ENCODE measurements around the gene FAM200C.

FAM200C gene

DNA sequence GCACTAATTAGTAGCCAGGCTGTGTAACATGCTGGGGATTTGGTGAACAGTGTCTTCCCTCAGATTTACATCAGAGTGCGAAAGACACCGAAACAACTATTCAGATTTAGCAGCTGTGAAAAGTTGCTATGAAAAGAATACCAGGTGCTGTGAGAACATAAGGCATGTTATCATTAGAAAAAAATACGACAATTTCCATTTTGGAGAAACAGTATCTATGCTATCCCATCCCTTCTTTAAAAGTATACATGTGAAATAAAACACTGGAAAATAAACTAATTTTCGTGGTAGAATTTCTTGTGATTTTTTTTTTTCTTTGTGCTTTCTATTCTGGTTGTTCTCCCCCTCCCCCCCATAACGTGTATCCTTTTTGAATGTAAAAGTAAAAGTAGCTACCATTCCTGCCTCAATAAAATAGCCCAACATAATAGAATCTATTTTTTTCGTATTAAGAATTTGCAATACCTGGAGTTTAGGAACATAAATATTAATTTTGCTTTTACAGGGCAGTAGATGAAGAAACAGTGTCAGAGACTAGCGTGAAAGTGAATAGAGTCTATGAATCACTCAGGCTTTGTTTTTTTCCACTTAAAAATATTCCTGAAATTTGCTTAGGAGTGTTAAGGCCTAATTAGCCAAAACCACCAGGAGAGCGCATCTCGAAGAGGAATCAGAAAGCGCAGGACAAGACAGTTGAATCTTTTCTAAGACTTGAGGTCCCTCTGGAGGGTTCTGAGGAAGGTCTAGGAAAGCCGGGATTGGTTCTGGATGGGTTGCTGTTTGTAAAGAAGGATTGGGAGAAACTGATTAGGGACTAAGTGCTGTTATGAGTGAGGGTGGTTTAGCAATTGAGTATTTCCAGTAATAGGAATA lies 19.8 kb upstream of the FAM200C start:
- no peaks in the 10 kb centered on the region for H3K9me3 ChIP-seq (ENCODE audit: insufficient read depth, low read length)
- peaks cover 5% of the 10 kb centered on the region for H3K4me1 ChIP-seq (ENCODE audit: insufficient read depth, insufficient read length)
- H3K4me3 ChIP-seq (ENCODE audit: insufficient read length, low read depth) = peak overlapping the region; percentile 88
- peak overlapping the region; percentile 81 for H3K9ac ChIP-seq (ENCODE audit: insufficient read length, low read depth)
- no peak for TF ChIP-seq YY1 (IDR thresholded peaks at IDR 0.05; ENCODE audit: insufficient read depth, insufficient read length)
- no peak for TF ChIP-seq ZNF274 (IDR thresholded peaks at IDR 0.05; ENCODE audit: low read depth, low read length)
- no peak for TF ChIP-seq SUZ12 (IDR thresholded peaks at IDR 0.05; ENCODE audit: extremely low read depth, insufficient read depth, insufficient read length)
- DNase-seq (ENCODE audit: low read depth, low spot score) = no peak
- H3K27me3 ChIP-seq (ENCODE audit: insufficient read depth, insufficient read length) = no peaks in the 10 kb centered on the region
- H3K36me3 ChIP-seq (ENCODE audit: insufficient read depth, insufficient read length, low read length) = peaks cover 27% of the 10 kb centered on the region

DNA sequence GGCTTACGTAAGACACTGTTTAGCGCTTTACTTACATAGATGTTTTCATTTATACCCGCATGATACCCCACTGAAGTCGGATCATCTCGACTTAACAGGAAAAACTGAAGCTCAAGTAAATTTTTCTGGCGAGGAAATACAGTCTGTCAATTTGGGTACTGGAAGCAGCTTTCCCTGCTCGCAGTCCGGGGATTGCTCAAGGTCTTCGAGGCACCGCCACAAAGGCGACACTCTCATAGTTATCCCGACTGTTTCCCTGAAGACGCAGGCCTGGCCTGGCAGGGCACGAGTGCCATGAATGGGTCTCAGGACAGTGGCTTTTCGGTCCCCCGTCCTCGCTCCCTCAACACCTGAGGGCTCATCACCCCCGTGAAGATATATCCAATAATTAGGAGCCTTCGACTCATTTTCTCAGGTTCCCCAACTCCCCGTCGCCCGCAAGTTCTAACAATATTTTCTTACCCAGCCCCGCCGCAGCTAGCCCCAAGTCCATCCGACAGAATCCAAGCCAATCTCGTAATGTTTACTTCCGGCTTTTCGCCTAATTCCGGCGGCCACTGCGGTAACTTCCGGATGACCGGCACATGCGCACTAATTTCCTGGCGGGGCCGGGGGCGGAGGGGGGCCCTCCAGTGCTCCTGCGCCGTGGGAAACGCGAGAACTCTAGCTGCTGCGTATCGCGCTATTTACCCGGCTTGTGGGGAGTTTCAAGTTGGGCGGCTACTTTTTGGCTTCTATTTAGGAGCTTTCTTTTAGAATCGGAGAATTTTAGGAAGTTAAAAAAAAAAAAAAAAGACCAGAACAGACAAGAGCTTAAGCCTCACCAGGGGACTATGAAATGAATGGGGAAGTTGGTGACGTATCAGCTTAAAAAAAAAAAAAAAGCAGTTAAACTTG lies 19.0 kb upstream of the FAM200C start, which contains the start of gene SLU7:
Gene SLU7 (minus strand): TSS at position 521 of the 897 bp plus-strand sequence. CDS start 3,787 bp downstream, outside the sequence.
- peak; percentile 87 for DNase-seq (ENCODE audit: low read depth, low spot score)
- Histone ChIP-seq H3K9me3 (ENCODE audit: insufficient read depth, low read length) (no peaks in the 10 kb centered on the region), H3K36me3 (ENCODE audit: insufficient read depth, insufficient read length, low read length) (peaks cover 26% of the 10 kb centered on the region), H3K27me3 (ENCODE audit: insufficient read depth, insufficient read length) (no peaks in the 10 kb centered on the region), H3K4me1 (ENCODE audit: insufficient read depth, insufficient read length) (peaks cover 5% of the 10 kb centered on the region), H3K4me3 (ENCODE audit: insufficient read length, low read depth) (peak within 1 kb of the TSS; percentile 88), H3K9ac (ENCODE audit: insufficient read length, low read depth) (peak within 1 kb of the TSS; percentile 91)
- TF ChIP-seq SUZ12 (IDR thresholded peaks at IDR 0.05; ENCODE audit: extremely low read depth, insufficient read depth, insufficient read length) (no peak), ZNF274 (IDR thresholded peaks at IDR 0.05; ENCODE audit: low read depth, low read length) (no peak), YY1 (IDR thresholded peaks at IDR 0.05; ENCODE audit: insufficient read depth, insufficient read length) (no peak)

DNA sequence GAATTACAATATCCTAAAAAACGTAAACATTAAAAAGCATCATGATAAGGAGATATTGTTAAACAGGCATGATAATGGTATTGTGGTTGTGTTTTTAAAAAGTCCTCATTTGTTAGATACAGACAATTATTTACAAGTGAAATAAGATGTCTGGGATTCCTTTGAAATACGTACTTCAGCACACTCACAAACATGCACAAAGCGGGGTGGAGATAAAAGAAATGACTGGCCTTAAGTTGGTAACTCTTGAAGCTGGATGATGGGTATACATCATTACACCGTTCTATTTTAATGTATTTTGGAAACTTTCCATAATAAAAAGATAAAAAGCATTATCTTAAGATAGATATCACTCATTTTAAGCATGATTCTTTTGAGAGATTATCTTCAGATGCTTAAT lies 1.0 kb downstream of the FAM200C start:
- no peak for DNase-seq (ENCODE audit: low read depth, low spot score)
- no peaks in the 10 kb centered on the region for H3K9me3 ChIP-seq (ENCODE audit: insufficient read depth, low read length)
- H3K4me3 ChIP-seq (ENCODE audit: insufficient read length, low read depth) = peak overlapping the region; percentile 81
- H3K9ac ChIP-seq (ENCODE audit: insufficient read length, low read depth) = peak overlapping the region; percentile 97
- no peak for TF ChIP-seq ZNF274 (IDR thresholded peaks at IDR 0.05; ENCODE audit: low read depth, low read length)
- no peak for TF ChIP-seq YY1 (IDR thresholded peaks at IDR 0.05; ENCODE audit: insufficient read depth, insufficient read length)
- no peak for TF ChIP-seq SUZ12 (IDR thresholded peaks at IDR 0.05; ENCODE audit: extremely low read depth, insufficient read depth, insufficient read length)
- H3K27me3 ChIP-seq (ENCODE audit: insufficient read depth, insufficient read length) = no peaks in the 10 kb centered on the region
- peaks cover 18% of the 10 kb centered on the region for H3K36me3 ChIP-seq (ENCODE audit: insufficient read depth, insufficient read length, low read length)
- H3K4me1 ChIP-seq (ENCODE audit: insufficient read depth, insufficient read length) = no peaks in the 10 kb centered on the region

DNA sequence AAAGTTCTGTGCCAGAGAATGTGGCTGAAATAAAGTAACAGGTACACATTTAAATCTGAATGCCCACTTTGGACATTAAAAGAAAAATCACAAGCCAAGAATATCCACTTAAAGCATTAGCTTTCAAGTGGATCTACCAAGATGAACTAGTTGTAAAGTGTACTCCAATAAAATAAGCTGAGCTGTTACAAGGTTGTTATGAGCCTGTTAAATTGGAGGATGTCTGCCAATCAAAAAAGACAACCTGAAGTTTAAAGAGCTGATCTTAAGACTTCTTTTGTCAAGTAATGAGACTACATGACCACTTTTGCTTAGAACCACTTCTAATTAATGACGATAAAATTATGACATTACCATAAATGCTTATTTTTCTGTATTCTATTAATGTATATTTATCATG lies 2.4 kb downstream of the FAM200C start:
- TF ChIP-seq ZNF274 (IDR thresholded peaks at IDR 0.05; ENCODE audit: low read depth, low read length) (no peak), YY1 (IDR thresholded peaks at IDR 0.05; ENCODE audit: insufficient read depth, insufficient read length) (no peak), SUZ12 (IDR thresholded peaks at IDR 0.05; ENCODE audit: extremely low read depth, insufficient read depth, insufficient read length) (no peak)
- no peaks in the 10 kb centered on the region for H3K4me1 ChIP-seq (ENCODE audit: insufficient read depth, insufficient read length)
- H3K9ac ChIP-seq (ENCODE audit: insufficient read length, low read depth) = no peak overlapping the region
- no peaks in the 10 kb centered on the region for H3K9me3 ChIP-seq (ENCODE audit: insufficient read depth, low read length)
- H3K4me3 ChIP-seq (ENCODE audit: insufficient read length, low read depth) = no peak overlapping the region
- no peaks in the 10 kb centered on the region for H3K27me3 ChIP-seq (ENCODE audit: insufficient read depth, insufficient read length)
- H3K36me3 ChIP-seq (ENCODE audit: insufficient read depth, insufficient read length, low read length) = peaks cover 11% of the 10 kb centered on the region
- DNase-seq (ENCODE audit: low read depth, low spot score) = no peak

DNA sequence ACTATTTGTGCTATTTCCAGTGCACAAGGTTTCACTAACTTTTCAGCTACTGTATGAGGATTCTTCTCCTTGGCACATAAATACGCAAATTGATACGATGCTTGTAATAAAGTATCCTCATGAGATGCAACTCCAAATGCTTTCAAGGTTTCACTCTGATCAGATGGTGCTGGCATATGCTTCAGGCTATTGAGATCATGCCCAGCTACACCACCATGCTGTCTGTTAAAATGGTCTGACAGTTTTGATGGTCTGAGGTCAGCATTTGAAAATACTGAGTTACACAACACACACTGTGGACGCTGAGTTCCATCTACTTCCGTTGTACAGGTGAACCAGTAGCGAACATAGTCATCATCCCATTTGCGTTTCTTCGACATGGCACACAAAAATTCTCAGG lies 4.7 kb downstream of the FAM200C start:
- no peak overlapping the region for H3K4me3 ChIP-seq (ENCODE audit: insufficient read length, low read depth)
- H3K9me3 ChIP-seq (ENCODE audit: insufficient read depth, low read length) = no peaks in the 10 kb centered on the region
- H3K27me3 ChIP-seq (ENCODE audit: insufficient read depth, insufficient read length) = no peaks in the 10 kb centered on the region
- H3K9ac ChIP-seq (ENCODE audit: insufficient read length, low read depth) = no peak overlapping the region
- no peak for DNase-seq (ENCODE audit: low read depth, low spot score)
- H3K36me3 ChIP-seq (ENCODE audit: insufficient read depth, insufficient read length, low read length) = peaks cover 11% of the 10 kb centered on the region
- TF ChIP-seq ZNF274 (IDR thresholded peaks at IDR 0.05; ENCODE audit: low read depth, low read length) (no peak), SUZ12 (IDR thresholded peaks at IDR 0.05; ENCODE audit: extremely low read depth, insufficient read depth, insufficient read length) (no peak), YY1 (IDR thresholded peaks at IDR 0.05; ENCODE audit: insufficient read depth, insufficient read length) (no peak)
- H3K4me1 ChIP-seq (ENCODE audit: insufficient read depth, insufficient read length) = no peaks in the 10 kb centered on the region

DNA sequence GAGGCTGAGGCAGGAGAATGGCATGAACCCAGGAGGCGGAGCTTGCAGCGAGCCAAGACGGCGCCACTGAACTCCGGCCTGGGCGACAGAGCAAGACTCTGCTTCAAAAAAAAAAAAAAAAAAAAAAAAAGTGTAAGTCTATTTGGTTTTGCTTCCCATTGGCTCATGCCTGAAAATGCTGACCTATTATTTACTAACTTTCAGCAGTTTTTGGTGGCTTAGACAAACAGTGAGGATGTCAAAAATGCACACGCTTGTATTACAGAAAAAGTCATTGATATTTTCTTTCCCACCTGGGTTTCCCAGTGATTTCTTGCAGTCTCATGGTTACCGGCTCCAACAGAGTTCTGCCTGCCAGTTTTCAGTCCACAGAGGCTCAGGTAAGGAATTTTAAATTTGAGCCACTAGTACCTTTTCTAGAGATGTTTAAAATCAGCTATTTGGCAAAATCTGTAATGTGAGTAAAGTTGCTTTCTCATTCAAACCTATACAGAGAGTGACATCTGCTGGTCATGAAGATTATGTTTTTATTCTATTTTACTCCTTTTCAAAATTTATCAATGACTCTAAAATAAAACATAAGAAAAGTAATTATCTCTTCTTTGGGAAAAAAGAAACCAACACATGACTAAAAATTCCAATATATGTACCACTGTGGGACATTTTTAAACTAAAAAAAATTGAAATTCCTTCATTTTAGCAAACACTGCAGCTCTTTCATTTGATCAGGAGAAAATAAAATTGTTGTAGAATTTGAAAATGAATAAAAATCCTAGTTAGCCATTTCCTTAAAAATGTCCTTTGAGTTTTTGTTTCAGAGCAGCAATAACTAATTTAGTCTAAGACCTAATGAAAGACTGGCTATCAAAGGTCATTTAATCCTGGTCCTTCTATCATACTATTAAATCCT lies 8.8 kb downstream of the FAM200C start:
- TF ChIP-seq SUZ12 (IDR thresholded peaks at IDR 0.05; ENCODE audit: extremely low read depth, insufficient read depth, insufficient read length) (no peak), ZNF274 (IDR thresholded peaks at IDR 0.05; ENCODE audit: low read depth, low read length) (no peak), YY1 (IDR thresholded peaks at IDR 0.05; ENCODE audit: insufficient read depth, insufficient read length) (no peak)
- Histone ChIP-seq H3K9me3 (ENCODE audit: insufficient read depth, low read length) (peaks cover 10% of the 10 kb centered on the region; the same call in 1 of the 2 replicates), H3K27me3 (ENCODE audit: insufficient read depth, insufficient read length) (no peaks in the 10 kb centered on the region), H3K4me3 (ENCODE audit: insufficient read length, low read depth) (no peak overlapping the region), H3K9ac (ENCODE audit: insufficient read length, low read depth) (no peak overlapping the region), H3K36me3 (ENCODE audit: insufficient read depth, insufficient read length, low read length) (peaks cover 11% of the 10 kb centered on the region), H3K4me1 (ENCODE audit: insufficient read depth, insufficient read length) (no peaks in the 10 kb centered on the region)
- DNase-seq (ENCODE audit: low read depth, low spot score) = no peak

Measured in NT2/D1 (cell line).